KG1 (cell line): ENCODE data around the gene ICA1L.
"Not testable (repeated sequence)": the region's sequence is repeated elsewhere in the genome, so short reads cannot be mapped to it uniquely, and the experiment has no call there.

Experiments used
- DNase-seq: peaks from one replicate; lab custom pipeline; 2025; lab: John Stamatoyannopoulos, UW

Gene ICA1L

GRCh38 chr2:202847693-202848524 lies 23.7 kb downstream of the ICA1L start:
- no peak for DNase-seq

GRCh38 chr2:202844656-202845055 lies 26.9 kb downstream of the ICA1L start:
- no peak for DNase-seq

- DNase-seq, result no peak
Observed at GRCh38 chr2:202842690-202843089, 28.9 kb downstream of the ICA1L start.

GRCh38 chr2:202841090-202841867 lies 30.3 kb downstream of the ICA1L start:
- DNase-seq, result no peak

GRCh38 chr2:202831242-202832220 lies 40.0 kb downstream of the ICA1L start:
- DNase-seq, result no peak

- DNase-seq, result no peak
Observed at GRCh38 chr2:202824901-202825300, 46.7 kb downstream of the ICA1L start.

GRCh38 chr2:202822411-202822810 lies 49.2 kb downstream of the ICA1L start:
- DNase-seq, result no peak

GRCh38 chr2:202821206-202822160 lies 50.1 kb downstream of the ICA1L start:
- no peak for DNase-seq

GRCh38 chr2:202818321-202818720 lies 53.2 kb downstream of the ICA1L start:
- DNase-seq, result no peak

- no peak for DNase-seq
Observed at GRCh38 chr2:202817771-202818170, 53.8 kb downstream of the ICA1L start.

- DNase-seq, result no peak
Observed at GRCh38 chr2:202815548-202816360, 55.8 kb downstream of the ICA1L start.

- DNase-seq, result no peak
Observed at GRCh38 chr2:202814226-202814625, 57.3 kb downstream of the ICA1L start.

GRCh38 chr2:202813387-202813786 lies 58.2 kb downstream of the ICA1L start:
- no peak for DNase-seq

- no peak for DNase-seq
Observed at GRCh38 chr2:202808754-202809153, 62.8 kb downstream of the ICA1L start.

- not testable (repeated sequence) for DNase-seq
Observed at GRCh38 chr2:202807431-202808138, 64.0 kb downstream of the ICA1L start.

GRCh38 chr2:202805911-202806310 lies 65.7 kb downstream of the ICA1L start:
- DNase-seq, result not testable (repeated sequence)

GRCh38 chr2:202797944-202798343 lies 73.6 kb downstream of the ICA1L start:
- no peak for DNase-seq

GRCh38 chr2:202790676-202791075 lies 80.9 kb downstream of the ICA1L start:
- no peak for DNase-seq

GRCh38 chr2:202786842-202787241 lies 84.7 kb downstream of the ICA1L start:
- DNase-seq, result no peak
